ACC112 (cell line): Measurements from ENCODE around the gene SLC25A44.
A peak's percentile ranks its signal among the peaks of the same experiment; 100 is the strongest.

Source experiments
- H2AFZ ChIP-seq: fragments of 200-600 bp; sonication (generic); one replicate; pipeline ENCODE4 v1.6.0; 2017; ENCODE audit warnings: antibody characterized with exemption, low read length; ENCODE audit not compliant: unreplicated experiment
- H3K27ac ChIP-seq: fragments of 200-600 bp; sonication (generic); 2 replicates; pipeline ENCODE4 v1.5.1; 2014; ENCODE audit warnings: low read depth, mild to moderate bottlenecking, antibody characterized with exemption, low read length, moderate library complexity
- H3K27me3 ChIP-seq: fragments of 200-600 bp; sonication (generic); 2 replicates; pipeline ENCODE4 v1.6.1; 2014; ENCODE audit warnings: mild to moderate bottlenecking, antibody characterized with exemption, low read length, moderate library complexity, mixed read lengths; ENCODE audit not compliant: insufficient read depth
- H3K36me3 ChIP-seq: fragments of 200-600 bp; sonication (generic); 2 replicates; pipeline ENCODE4 v1.6.1; 2016; ENCODE audit warnings: mild to moderate bottlenecking, antibody characterized with exemption, low read length, moderate library complexity, mixed read lengths; ENCODE audit not compliant: insufficient read depth
- H3K4me1 ChIP-seq: fragments of 200-600 bp; sonication (generic); one replicate; pipeline ENCODE4 v1.6.1; 2016; ENCODE audit warnings: low read length, mixed read lengths; ENCODE audit not compliant: insufficient read depth, unreplicated experiment, control insufficient read depth
- H3K4me3 ChIP-seq: fragments of 200-600 bp; sonication (generic); 2 replicates; pipeline ENCODE4 v1.5.1; 2014; ENCODE audit warnings: mild to moderate bottlenecking, low read depth, low read length
- H3K79me2 ChIP-seq: fragments of 200-600 bp; sonication (generic); one replicate; pipeline ENCODE4 v1.6.0; 2016; ENCODE audit warnings: low read length; ENCODE audit not compliant: control insufficient read depth, unreplicated experiment, insufficient read depth

The SLC25A44 gene

GRCh38 chr1:156193488-156194299 lies at the start of gene SLC25A44:
Gene SLC25A44, plus strand, starts transcription at chr1:156194104. Its CDS starts 5,744 bp downstream, at chr1:156199848.
- H2AFZ ChIP-seq: peak within 1 kb of the TSS; percentile 84
- no peaks in the 10 kb centered on the region for H3K27me3 ChIP-seq
- H3K27ac ChIP-seq: peak within 1 kb of the TSS; percentile 73
- H3K4me3 ChIP-seq: peak within 1 kb of the TSS; percentile 94
- H3K4me1 ChIP-seq: peaks cover 5% of the 10 kb centered on the region
- H3K36me3 ChIP-seq: no peaks in the 10 kb centered on the region
- H3K79me2 ChIP-seq: peaks cover 39% of the 10 kb centered on the region

DNA sequence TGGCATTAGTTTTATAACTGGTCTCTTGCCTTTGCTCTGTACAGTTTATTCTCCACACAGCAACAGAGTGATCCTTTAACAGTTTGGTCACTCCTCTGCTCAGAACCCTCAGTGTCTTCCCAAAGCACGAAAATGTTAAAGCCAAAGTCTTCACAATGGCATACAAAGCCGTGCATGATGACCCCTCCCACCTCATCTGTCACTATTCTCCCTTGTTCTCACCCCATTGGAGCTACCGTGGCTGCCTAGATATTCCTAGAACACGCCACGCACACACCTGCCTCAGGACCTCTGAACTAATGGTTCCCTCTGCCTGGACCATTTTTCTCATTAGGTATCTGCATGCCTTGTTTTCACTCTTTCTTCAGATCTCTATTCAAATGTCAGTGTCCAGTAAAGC lies 49.2 kb upstream of the SLC25A44 start:
- no peak overlapping the region for H3K4me3 ChIP-seq
- H3K79me2 ChIP-seq: no peaks in the 10 kb centered on the region
- H3K36me3 ChIP-seq: peaks cover 4% of the 10 kb centered on the region; the same call in 1 of the 2 replicates
- H3K27me3 ChIP-seq: no peaks in the 10 kb centered on the region
- peaks cover 22% of the 10 kb centered on the region for H3K4me1 ChIP-seq
- H3K27ac ChIP-seq: no peak overlapping the region; the same call in 1 of the 2 replicates
- no peak overlapping the region for H2AFZ ChIP-seq

- Histone ChIP-seq H3K27ac (peak overlapping the region; percentile 54; the same call in 1 of the 2 replicates), H2AFZ (no peak overlapping the region), H3K4me3 (no peak overlapping the region), H3K27me3 (no peaks in the 10 kb centered on the region), H3K36me3 (no peaks in the 10 kb centered on the region), H3K79me2 (no peaks in the 10 kb centered on the region), H3K4me1 (peaks cover 25% of the 10 kb centered on the region)
Measured at GRCh38 chr1:156145650-156146019, 48.3 kb upstream of the SLC25A44 start.

DNA sequence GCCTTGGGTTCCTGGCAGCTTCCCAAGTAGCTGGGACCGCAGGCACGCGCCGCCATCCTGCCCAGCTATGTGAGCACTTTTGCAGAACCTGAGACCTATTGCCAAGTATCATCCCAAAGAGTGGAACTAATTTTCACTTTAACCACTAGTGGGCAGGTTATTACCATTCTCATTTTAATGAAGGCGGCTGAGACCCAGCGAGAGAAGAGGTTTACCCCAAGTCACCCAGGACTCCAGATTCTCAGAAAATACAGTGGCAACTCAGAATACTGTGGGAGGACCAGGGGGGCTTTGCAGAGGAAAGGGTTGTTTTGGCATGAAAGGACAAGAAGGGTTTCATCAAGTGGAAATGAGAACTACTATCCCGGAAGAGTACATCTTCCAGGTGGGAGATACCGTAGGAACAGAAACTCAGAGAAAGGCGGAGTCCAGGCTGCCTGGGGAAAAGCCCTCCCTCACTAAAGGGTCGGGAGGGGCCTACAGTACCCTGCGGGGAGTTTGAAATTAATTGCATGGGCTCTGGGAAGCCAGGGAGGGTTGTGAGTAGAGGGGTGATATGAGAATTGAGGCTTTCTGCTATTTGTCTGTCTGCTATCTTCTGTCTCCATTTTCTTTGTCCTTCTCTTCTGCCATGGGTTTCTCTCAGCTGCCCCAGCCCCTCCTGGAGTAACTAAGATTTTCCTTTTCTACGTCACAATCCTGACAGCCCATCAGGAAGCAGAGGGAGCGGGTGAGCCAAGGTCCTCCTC lies 47.7 kb upstream of the SLC25A44 start:
- Histone ChIP-seq H2AFZ (peak overlapping the region; percentile 46), H3K27me3 (no peaks in the 10 kb centered on the region), H3K79me2 (no peaks in the 10 kb centered on the region), H3K36me3 (no peaks in the 10 kb centered on the region), H3K4me1 (peaks cover 30% of the 10 kb centered on the region), H3K27ac (peak overlapping the region; percentile 51; the same call in 1 of the 2 replicates), H3K4me3 (peak overlapping the region; percentile 37)

DNA sequence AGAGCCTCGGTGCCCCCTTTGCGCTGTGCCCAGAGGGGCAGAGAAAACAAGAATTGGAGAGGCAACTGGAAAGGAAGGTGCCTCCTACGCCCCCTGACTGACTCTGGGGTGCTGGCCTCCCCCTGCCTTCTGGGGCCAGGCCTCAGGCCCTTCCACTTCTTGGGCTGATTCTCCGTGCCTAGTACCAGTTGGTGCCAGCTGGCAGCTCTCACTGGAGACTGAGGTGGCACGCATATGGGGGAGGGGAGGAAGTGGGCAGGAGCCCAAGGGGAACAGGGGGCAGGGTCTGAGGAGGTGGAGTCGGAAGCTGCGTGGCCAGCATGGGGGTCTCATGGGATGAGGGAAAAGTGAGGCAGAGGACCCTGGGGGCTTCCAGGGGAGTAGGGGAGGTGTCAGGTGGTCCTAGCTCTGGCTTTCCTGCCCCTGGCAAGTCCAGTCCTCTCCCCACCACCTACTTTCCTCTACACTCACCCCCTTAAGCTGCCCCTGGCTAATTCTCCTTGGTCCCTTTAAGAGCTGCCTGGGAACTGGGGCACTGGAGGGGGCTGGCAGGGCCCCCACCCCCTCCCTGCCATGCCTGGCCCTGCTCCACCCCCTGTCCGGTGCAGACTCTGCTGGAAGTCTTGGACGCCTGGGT lies 47.0 kb upstream of the SLC25A44 start:
- no peaks in the 10 kb centered on the region for H3K36me3 ChIP-seq
- H3K4me3 ChIP-seq: peak overlapping the region; percentile 37
- H3K79me2 ChIP-seq: no peaks in the 10 kb centered on the region
- H3K27me3 ChIP-seq: no peaks in the 10 kb centered on the region
- peak overlapping the region; percentile 51; the same call in 1 of the 2 replicates for H3K27ac ChIP-seq
- peak overlapping the region; percentile 46 for H2AFZ ChIP-seq
- H3K4me1 ChIP-seq: peaks cover 32% of the 10 kb centered on the region

DNA sequence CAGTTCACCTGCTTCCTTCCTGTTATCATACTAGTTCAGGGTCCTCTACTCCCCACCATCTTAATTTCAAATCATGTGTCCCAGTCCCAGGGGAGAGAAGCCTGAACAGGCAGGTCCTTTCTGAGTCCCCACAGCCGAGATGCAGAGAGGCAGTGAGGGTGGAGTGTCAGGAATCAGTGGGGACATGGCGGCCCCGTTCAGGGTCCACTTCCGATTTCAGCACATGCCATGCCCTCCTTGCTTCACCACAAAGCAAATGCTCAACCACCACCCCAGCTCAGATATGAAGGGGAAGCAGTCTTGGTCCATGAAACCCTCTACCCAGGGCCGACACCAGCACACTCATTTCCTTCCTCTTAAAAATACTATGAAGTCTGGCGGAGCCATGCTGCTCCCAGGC lies 45.7 kb upstream of the SLC25A44 start:
- H3K27ac ChIP-seq: no peak overlapping the region
- H3K36me3 ChIP-seq: no peaks in the 10 kb centered on the region
- no peaks in the 10 kb centered on the region for H3K79me2 ChIP-seq
- no peaks in the 10 kb centered on the region for H3K27me3 ChIP-seq
- H3K4me1 ChIP-seq: peaks cover 40% of the 10 kb centered on the region
- H3K4me3 ChIP-seq: no peak overlapping the region
- no peak overlapping the region for H2AFZ ChIP-seq

DNA sequence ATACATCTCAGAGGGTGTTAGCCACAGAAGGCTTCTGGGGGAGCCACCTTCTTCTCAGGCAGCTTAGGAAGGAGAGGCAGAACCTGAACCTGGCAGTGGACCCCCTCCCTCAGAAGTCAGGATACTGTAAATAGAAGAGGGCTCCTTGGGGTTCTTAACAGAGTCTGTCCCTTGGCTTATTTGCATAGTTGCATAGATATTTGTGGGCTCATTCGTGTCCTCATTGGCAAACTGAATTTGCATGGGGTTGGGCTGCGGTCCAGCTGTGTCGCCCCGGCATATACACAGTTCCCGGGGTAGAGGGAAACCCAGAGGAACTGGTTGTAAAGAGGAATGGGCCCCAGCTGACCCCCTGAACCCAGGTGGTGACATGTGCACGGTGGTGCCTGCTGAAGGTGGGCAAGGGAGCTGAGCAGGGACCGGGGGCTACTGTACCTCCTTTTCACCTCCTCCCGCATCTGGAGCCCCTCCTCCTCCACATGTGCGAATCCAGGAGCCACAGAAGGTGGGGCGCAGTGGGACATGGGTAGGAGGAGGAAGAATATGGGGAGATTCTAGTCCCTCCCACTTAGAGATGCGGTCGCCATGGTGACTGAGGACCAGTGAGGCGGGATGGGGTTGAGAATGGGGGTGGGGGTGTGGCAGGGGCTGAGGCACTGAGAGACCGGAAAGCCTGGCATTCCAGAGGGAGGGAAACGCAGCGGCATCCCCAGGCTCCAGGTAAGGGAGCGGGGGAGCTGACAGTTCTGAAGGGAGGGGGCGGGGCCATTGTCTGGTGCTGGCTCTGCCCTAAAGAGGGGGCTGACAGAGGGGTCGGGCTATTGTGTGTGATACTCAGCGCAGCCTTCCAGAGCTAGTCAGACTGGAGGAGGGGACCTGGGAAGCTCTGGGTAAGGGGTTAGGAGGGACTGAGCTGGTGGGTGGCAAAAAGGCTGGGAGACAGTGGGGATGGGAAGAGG lies 44.3 kb upstream of the SLC25A44 start:
- Histone ChIP-seq H3K4me1 (peaks cover 37% of the 10 kb centered on the region), H3K79me2 (no peaks in the 10 kb centered on the region), H3K27ac (no peak overlapping the region), H2AFZ (no peak overlapping the region), H3K4me3 (no peak overlapping the region), H3K36me3 (no peaks in the 10 kb centered on the region), H3K27me3 (no peaks in the 10 kb centered on the region)

GRCh38 chr1:156150333-156151011 lies 43.4 kb upstream of the SLC25A44 start:
- Histone ChIP-seq H2AFZ (no peak overlapping the region), H3K27ac (peak overlapping the region; percentile 58; the same call in 1 of the 2 replicates), H3K36me3 (no peaks in the 10 kb centered on the region), H3K4me3 (no peak overlapping the region), H3K79me2 (no peaks in the 10 kb centered on the region), H3K4me1 (peaks cover 33% of the 10 kb centered on the region), H3K27me3 (no peaks in the 10 kb centered on the region)

GRCh38 chr1:156151093-156151688 lies 42.7 kb upstream of the SLC25A44 start:
- H3K36me3 ChIP-seq: no peaks in the 10 kb centered on the region
- no peaks in the 10 kb centered on the region for H3K27me3 ChIP-seq
- H3K27ac ChIP-seq: peak overlapping the region; percentile 58; the same call in 1 of the 2 replicates
- H3K79me2 ChIP-seq: no peaks in the 10 kb centered on the region
- H3K4me1 ChIP-seq: peaks cover 28% of the 10 kb centered on the region
- no peak overlapping the region for H2AFZ ChIP-seq
- no peak overlapping the region for H3K4me3 ChIP-seq
